Prostate gland (tissue), 2 donors: ENCODE results near the gene ERG. TPM values are rescaled to one million over a fixed set of nuclear protein-coding genes. Genes with fewer than 3 reads are reported as not detected.

Experiments
- DNase-seq: peaks from one replicate; pipeline ENCODE4 v3.0.0-alpha.2; 2019; ENCODE audit warnings: low spot score
- H3K27ac ChIP-seq, 2 donors: fragments of 200-600 bp; sonication (generic); 2 replicates each; pipeline ENCODE4 v1.5.1; 2017 to 2019
- H3K27me3 ChIP-seq: fragments of 200-600 bp; sonication (generic); replicated peaks from 2 replicates; pipeline ENCODE4 v1.5.1; 2019; ENCODE audit not compliant: insufficient read depth
- H3K36me3 ChIP-seq, 2 donors: fragments of 200-600 bp; sonication (generic); 1 replicate in 1 of 2; 2 replicates in 1 of 2; pipeline versions ENCODE4 v1.5.1 to v1.8.1; 2017 to 2019
- H3K4me1 ChIP-seq: fragments of 200-600 bp; sonication (generic); replicated peaks from 2 replicates; pipeline ENCODE4 v1.5.1; 2019
- H3K4me3 ChIP-seq, 2 donors: fragments of 200-600 bp; sonication (generic); 2 replicates each; pipeline ENCODE4 v1.5.1; 2017 to 2019
- H3K9me3 ChIP-seq: fragments of 200-600 bp; sonication (generic); 2 replicates; pipeline ENCODE4 v1.5.1; 2017
- CTCF ChIP-seq, 4 experiments: fragments of 200-600 bp in 2 of 4; fragments of 450-650 bp in 2 of 4; sonication (generic) in 2 of 4; IDR thresholded peaks; 1 replicate in 3 of 4; 2 replicates in 1 of 4; pipeline ENCODE4 v1.5.1; 2016 to 2019; ENCODE audit warnings: antibody characterized with exemption in 4 of 4, mild to moderate bottlenecking in 2 of 4, moderate library complexity in 2 of 4
- POLR2A ChIP-seq: fragments of 450-650 bp; IDR thresholded peaks from one replicate; pipeline ENCODE4 v1.6.1; 2016; ENCODE audit warnings: antibody characterized with exemption, mild to moderate bottlenecking
- POLR2AphosphoS5 ChIP-seq: sonication (generic); formaldehyde crosslinking; IDR thresholded peaks from one replicate; pipeline ENCODE4 v1.6.1; 2017; ENCODE audit warnings: antibody characterized with exemption
- WGBS: methylation state at CpG from one replicate; pipeline ENCODE4 v1.1.5; 2018; 5-methylcytosine and 5-hydroxymethylcytosine counted together
- intact Hi-C: fragments of 100-400 bp; cut with DNase I; formaldehyde crosslinking; loops from one replicate; pipeline ENCODE4 v1.14.2; 2022
- total RNA-seq, 2 donors: library from RNA; depleted of rRNA; stranded (reverse); fragments of >200 nt; gene quantifications; one replicate each; pipeline ENCODE4 v1.1.0, GENCODE V29; 2016

ERG gene
- total RNA-seq, 2 donors from 2014 or later, result 2.6 to 11.2 TPM

GRCh38 chr21:38349111-38349746, 149.0 kb downstream of the ERG start:
- H3K9me3 ChIP-seq, result no peaks in the 10 kb centered on the region
- H3K4me3 ChIP-seq, result no peak overlapping the region
- no peak overlapping the region for H3K27ac ChIP-seq
- no peak for DNase-seq
- WGBS, result 66% methylated on average over 10 of the region's 10 CpGs
- no peak for TF ChIP-seq POLR2AphosphoS5
- TF ChIP-seq POLR2A, result no peak
- no peak for TF ChIP-seq CTCF (IDR thresholded peaks at IDR 0.05)
- intact Hi-C loops, result no loop called here
- no peaks in the 10 kb centered on the region for H3K4me1 ChIP-seq
- no peaks in the 10 kb centered on the region for H3K36me3 ChIP-seq
- H3K27me3 ChIP-seq, result no peaks in the 10 kb centered on the region

GRCh38 chr21:38346286-38346685, 152.0 kb downstream of the ERG start:
- 40% methylated on average over 5 of the region's 5 CpGs for WGBS
- no peak overlapping the region for H3K4me3 ChIP-seq
- no peaks in the 10 kb centered on the region for H3K36me3 ChIP-seq
- no peaks in the 10 kb centered on the region for H3K27me3 ChIP-seq
- TF ChIP-seq CTCF (IDR thresholded peaks at IDR 0.05) (no peak), POLR2AphosphoS5 (no peak), POLR2A (no peak)
- no peaks in the 10 kb centered on the region for H3K9me3 ChIP-seq
- DNase-seq, result no peak
- H3K4me1 ChIP-seq, result no peaks in the 10 kb centered on the region
- no peak overlapping the region for H3K27ac ChIP-seq
- intact Hi-C loops, result no loop called here

DNA sequence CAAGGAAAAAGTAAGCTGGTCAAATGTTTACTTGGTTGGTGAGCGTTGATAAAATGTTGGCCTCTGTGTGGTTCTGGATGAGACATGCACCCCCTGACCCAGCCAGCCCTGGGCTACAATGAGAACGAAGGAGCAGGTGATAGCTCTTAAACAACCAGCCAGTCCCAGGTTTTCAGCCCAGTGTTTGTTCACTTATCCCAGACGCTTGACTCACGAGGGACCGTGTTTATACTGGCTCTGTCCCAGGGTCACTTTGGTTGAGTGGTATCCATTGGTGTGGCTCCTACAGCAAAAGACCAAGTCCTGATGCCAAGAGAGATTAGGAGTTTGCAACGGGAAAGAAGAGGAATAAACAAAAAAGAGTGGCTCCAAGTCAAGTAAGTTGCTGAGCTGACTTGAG, 154.6 kb downstream of the ERG start:
- 45% methylated on average over 6 of the region's 6 CpGs for whole genome bisulfite sequencing
- H3K4me1 ChIP-seq, result no peaks in the 10 kb centered on the region
- H3K9me3 ChIP-seq, result no peaks in the 10 kb centered on the region
- intact Hi-C loops, result no loop called here
- H3K27ac ChIP-seq, result no peak overlapping the region
- TF ChIP-seq POLR2AphosphoS5, result peak; percentile 80
- no peak for TF ChIP-seq POLR2A
- H3K4me3 ChIP-seq, result no peak overlapping the region
- H3K27me3 ChIP-seq, result no peaks in the 10 kb centered on the region
- peak; percentile 83 for DNase-seq
- H3K36me3 ChIP-seq, result no peaks in the 10 kb centered on the region

- Histone ChIP-seq H3K27ac (no peak overlapping the region), H3K36me3 (no peaks in the 10 kb centered on the region), H3K27me3 (no peaks in the 10 kb centered on the region), H3K4me1 (no peaks in the 10 kb centered on the region), H3K4me3 (no peak overlapping the region), H3K9me3 (no peaks in the 10 kb centered on the region)
- TF ChIP-seq POLR2A (no peak), POLR2AphosphoS5 (no peak), CTCF (IDR thresholded peaks at IDR 0.05) (no peak)
- DNase-seq, result no peak
- 55% methylated on average over 1 of the region's 1 CpG for WGBS
- intact Hi-C loops, result no loop called here
These were observed 155.5 kb downstream of the ERG start for GRCh38 chr21:38342739-38343138.

GRCh38 chr21:38341546-38342012, 156.7 kb downstream of the ERG start:
- intact Hi-C loops, result no loop called here
- Histone ChIP-seq H3K4me3 (no peak overlapping the region), H3K27ac (no peak overlapping the region), H3K9me3 (no peaks in the 10 kb centered on the region), H3K27me3 (no peaks in the 10 kb centered on the region), H3K36me3 (no peaks in the 10 kb centered on the region), H3K4me1 (no peaks in the 10 kb centered on the region)
- 90% methylated on average over 5 of the region's 5 CpGs for WGBS
- TF ChIP-seq POLR2A (no peak), POLR2AphosphoS5 (no peak), CTCF (IDR thresholded peaks at IDR 0.05) (no peak)
- no peak for DNase-seq
